ENCODE data around the gene CNBD2.
"Not testable (repeated sequence)": the region's sequence is repeated elsewhere in the genome, so short reads cannot be mapped to it uniquely, and the experiment has no call there.

DNA sequence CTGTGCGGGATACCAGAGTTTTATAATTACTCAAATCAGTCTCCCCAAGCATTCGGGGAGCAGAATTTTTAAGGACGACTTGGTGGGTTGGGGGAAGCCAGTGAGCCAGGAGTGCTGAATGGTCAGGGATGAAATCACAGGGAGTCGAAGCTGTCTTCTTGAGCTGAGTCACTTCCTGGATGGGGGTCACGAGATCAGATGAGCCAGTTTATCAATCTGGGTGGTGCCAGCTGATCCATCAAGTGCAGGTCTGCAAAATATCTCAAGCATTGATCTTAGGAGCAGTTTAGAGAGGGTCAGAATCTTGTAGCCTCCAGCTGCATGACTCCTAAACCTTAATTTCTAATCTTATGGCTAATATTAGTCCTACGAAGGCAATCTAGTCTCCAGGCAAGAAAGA, 111.6 kb downstream of the CNBD2 start:
- TF ChIP-seq, protein P1, sequence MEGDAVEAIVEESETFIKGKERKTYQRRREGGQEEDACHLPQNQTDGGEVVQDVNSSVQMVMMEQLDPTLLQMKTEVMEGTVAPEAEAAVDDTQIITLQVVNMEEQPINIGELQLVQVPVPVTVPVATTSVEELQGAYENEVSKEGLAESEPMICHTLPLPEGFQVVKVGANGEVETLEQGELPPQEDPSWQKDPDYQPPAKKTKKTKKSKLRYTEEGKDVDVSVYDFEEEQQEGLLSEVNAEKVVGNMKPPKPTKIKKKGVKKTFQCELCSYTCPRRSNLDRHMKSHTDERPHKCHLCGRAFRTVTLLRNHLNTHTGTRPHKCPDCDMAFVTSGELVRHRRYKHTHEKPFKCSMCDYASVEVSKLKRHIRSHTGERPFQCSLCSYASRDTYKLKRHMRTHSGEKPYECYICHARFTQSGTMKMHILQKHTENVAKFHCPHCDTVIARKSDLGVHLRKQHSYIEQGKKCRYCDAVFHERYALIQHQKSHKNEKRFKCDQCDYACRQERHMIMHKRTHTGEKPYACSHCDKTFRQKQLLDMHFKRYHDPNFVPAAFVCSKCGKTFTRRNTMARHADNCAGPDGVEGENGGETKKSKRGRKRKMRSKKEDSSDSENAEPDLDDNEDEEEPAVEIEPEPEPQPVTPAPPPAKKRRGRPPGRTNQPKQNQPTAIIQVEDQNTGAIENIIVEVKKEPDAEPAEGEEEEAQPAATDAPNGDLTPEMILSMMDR (IDR thresholded peaks at IDR 0.05) = not testable (repeated sequence)
- not testable (repeated sequence) for TF ChIP-seq EZH2phosphoT487, EZH2 (IDR thresholded peaks at IDR 0.05)
